Kasumi-1 (cell line): ENCODE data around the gene AGBL3.
"Not testable (repeated sequence)": the region's sequence is repeated elsewhere in the genome, so short reads cannot be mapped to it uniquely, and the experiment has no call there.

Source experiments
- DNase-seq, 2 experiments: peaks; one replicate each; lab custom pipeline; 2025; lab: John Stamatoyannopoulos, UW

Gene AGBL3

GRCh38 chr7:135077642-135078041, 91.3 kb downstream of the AGBL3 start:
- no peak for DNase-seq

- DNase-seq, result no peak
Measured at GRCh38 chr7:135078051-135078450, 91.7 kb downstream of the AGBL3 start.

GRCh38 chr7:135079068-135079467, 92.8 kb downstream of the AGBL3 start:
- no peak for DNase-seq

- no peak for DNase-seq
Measured at GRCh38 chr7:135083005-135083404, 96.7 kb downstream of the AGBL3 start.

GRCh38 chr7:135088566-135088965, 102.3 kb downstream of the AGBL3 start:
- DNase-seq, result no peak

GRCh38 chr7:135091717-135092116, 105.4 kb downstream of the AGBL3 start:
- DNase-seq, result no peak

GRCh38 chr7:135094472-135095237, 108.3 kb downstream of the AGBL3 start:
- DNase-seq, result no peak

- no peak for DNase-seq
Measured at GRCh38 chr7:135095450-135095849, 109.1 kb downstream of the AGBL3 start.

- no peak for DNase-seq
Measured at GRCh38 chr7:135098391-135098790, 112.1 kb downstream of the AGBL3 start.

- DNase-seq, result no peak
Measured at GRCh38 chr7:135100856-135101255, 114.5 kb downstream of the AGBL3 start.

GRCh38 chr7:135102372-135102771, 116.1 kb downstream of the AGBL3 start:
- DNase-seq, result no peak

GRCh38 chr7:135109562-135109961, 123.3 kb downstream of the AGBL3 start:
- no peak for DNase-seq

- no peak for DNase-seq
Measured at GRCh38 chr7:135109976-135110375, 123.7 kb downstream of the AGBL3 start.

- DNase-seq, result no peak
Measured at GRCh38 chr7:135111379-135111778, 125.1 kb downstream of the AGBL3 start.

GRCh38 chr7:135114622-135115021, 128.3 kb downstream of the AGBL3 start:
- DNase-seq, result no peak

GRCh38 chr7:135117096-135117495, 130.8 kb downstream of the AGBL3 start:
- no peak for DNase-seq

- no peak for DNase-seq
Measured at GRCh38 chr7:135121868-135122267, 135.6 kb downstream of the AGBL3 start.

GRCh38 chr7:135124631-135125030, 138.3 kb downstream of the AGBL3 start:
- DNase-seq, result not testable (repeated sequence)

- no peak for DNase-seq
Measured at GRCh38 chr7:135128931-135129330, 142.6 kb downstream of the AGBL3 start.

GRCh38 chr7:135129579-135129978, 143.3 kb downstream of the AGBL3 start:
- peak in 1 of 2 experiments; percentile 3 for DNase-seq

GRCh38 chr7:135143885-135144668, 157.8 kb downstream of the AGBL3 start:
- no peak for DNase-seq

GRCh38 chr7:135147341-135147898, 161.1 kb downstream of the AGBL3 start:
- DNase-seq, result peak; percentile 52 to 57
